C4-2B (cell line): ENCODE measurements around the gene CCL4.

ENCODE experiments used
- ZFX ChIP-seq: fragments of 450-650 bp; IDR thresholded peaks from 2 replicates; pipeline ENCODE4 v1.6.1; 2017
- TF ChIP-seq, protein P1 (sequence below): fragments of 450-650 bp; conservative IDR thresholded peaks from 2 replicates; pipeline ENCODE4 v1.5.1; 2017; ENCODE audit warnings: mild to moderate bottlenecking

GRCh38 chr17:36088670-36089338 lies 14.8 kb upstream of the CCL4 start:
- TF ChIP-seq, protein P1, sequence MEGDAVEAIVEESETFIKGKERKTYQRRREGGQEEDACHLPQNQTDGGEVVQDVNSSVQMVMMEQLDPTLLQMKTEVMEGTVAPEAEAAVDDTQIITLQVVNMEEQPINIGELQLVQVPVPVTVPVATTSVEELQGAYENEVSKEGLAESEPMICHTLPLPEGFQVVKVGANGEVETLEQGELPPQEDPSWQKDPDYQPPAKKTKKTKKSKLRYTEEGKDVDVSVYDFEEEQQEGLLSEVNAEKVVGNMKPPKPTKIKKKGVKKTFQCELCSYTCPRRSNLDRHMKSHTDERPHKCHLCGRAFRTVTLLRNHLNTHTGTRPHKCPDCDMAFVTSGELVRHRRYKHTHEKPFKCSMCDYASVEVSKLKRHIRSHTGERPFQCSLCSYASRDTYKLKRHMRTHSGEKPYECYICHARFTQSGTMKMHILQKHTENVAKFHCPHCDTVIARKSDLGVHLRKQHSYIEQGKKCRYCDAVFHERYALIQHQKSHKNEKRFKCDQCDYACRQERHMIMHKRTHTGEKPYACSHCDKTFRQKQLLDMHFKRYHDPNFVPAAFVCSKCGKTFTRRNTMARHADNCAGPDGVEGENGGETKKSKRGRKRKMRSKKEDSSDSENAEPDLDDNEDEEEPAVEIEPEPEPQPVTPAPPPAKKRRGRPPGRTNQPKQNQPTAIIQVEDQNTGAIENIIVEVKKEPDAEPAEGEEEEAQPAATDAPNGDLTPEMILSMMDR = no peak
- TF ChIP-seq ZFX = no peak
